ENCODE measurements around the gene SPNS3. TPM values are rescaled to one million over a fixed set of nuclear protein-coding genes. Genes with fewer than 3 reads are reported as not detected.

The SPNS3 gene
- total RNA-seq, 2 experiments from 2014 or later: 17.6 to 39.1 TPM

DNA sequence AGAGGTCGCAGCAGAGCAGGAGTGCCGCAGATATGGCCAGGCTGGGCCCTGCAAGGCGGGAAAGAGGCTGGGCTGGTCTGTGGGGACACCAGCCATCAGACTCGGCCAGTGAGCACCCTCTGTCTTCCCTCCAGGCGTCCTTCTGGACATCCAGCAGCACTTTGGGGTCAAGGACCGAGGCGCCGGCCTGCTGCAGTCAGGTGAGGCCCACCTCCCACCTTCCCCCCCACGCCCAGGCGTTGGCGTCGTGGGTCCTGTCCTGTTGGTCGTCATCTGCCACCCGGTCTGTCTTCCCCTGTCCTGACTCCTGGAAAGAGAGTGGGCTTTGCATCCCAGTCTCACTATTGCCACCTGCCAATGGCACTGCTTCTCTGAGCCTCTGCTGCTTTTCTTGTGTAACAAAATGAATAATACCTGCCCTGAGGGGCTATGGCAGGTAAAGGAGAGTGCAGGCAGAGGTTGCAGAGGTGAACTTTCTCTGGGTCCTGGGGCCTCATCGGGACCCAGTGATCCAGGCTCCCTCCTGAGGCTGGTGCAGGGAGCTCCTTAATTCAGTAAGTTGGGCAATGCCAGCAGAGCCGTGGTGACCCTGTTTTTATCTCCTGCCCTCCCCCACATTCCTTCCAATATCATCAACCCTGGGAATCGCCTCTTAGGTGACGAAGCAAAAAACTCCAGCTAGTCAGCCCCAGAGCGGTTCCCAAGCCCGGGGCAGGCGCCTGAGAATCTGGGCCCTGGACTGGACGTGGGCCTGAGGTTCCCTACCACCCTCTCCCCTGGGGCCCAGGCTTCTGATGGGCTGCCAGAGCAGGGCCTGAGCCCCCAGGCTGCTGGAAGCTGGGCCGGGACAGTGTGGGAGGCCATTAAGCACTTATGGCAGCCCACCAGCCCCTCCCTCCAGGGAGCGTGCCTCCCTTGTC, 79.6 kb downstream of the SPNS3 start:
- peaks cover 29% of the 10 kb centered on the region for H3K4me1 Mint-ChIP-seq
- DNase-seq (no peak), ATAC-seq (no peak)
- no peak overlapping the region for H3K27ac Mint-ChIP-seq
- no peaks in the 10 kb centered on the region for H3K36me3 Mint-ChIP-seq
- CTCF ChIA-PET: no interaction called here
- H3K4me3 Mint-ChIP-seq: no peak overlapping the region
- H3K9me3 Mint-ChIP-seq (ENCODE audit: low read depth): no peaks in the 10 kb centered on the region
- H3K27me3 Mint-ChIP-seq: peaks cover 2% of the 10 kb centered on the region

DNA sequence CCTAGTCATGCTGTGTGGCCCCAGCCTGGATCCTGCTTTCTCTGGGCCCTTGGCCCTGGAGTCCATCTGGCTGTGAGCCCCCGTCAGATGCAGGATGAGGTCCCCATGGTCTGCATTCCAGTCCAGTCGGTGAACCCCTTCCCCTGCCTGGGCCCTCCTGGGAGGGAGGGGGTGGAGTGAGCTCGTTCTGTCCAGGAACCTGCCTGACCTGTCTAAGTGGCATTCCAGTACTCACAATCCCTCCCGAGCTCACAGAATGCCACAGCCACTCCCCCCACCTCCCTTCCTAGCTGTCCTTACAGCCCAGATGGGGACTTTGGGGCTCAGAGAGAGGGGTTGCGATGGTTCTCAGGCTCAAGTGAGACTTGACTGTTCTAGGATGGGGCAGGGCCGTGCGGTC, 80.5 kb downstream of the SPNS3 start:
- Mint-ChIP-seq H3K27me3 (peaks cover 2% of the 10 kb centered on the region), H3K36me3 (no peaks in the 10 kb centered on the region), H3K4me3 (no peak overlapping the region), H3K27ac (no peak overlapping the region), H3K9me3 (ENCODE audit: low read depth) (no peaks in the 10 kb centered on the region), H3K4me1 (peaks cover 27% of the 10 kb centered on the region)
- no peak for DNase-seq
- ATAC-seq: no peak
- CTCF ChIA-PET: no interaction called here

DNA sequence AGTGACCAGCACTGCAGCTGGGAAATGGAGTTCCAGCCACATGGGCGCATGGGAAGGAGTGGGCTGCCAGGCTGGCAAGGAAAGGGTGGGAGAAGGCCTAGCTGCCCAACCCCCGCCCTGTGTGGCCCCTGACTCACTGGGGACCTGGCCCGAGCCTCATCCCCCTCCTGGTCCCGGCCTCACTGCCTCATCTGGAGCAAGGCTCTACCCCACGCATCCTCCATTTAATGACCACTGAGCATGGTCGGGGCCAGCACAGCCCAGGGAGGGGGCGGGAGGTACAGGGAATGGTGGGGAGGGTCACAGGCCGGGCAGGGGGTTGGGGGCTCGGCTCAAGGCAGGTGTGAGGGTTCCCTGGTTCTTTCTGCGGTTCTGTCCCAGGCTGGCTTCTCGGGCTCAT, 81.0 kb downstream of the SPNS3 start:
- no peak for ATAC-seq
- no peaks in the 10 kb centered on the region for H3K36me3 Mint-ChIP-seq
- H3K27me3 Mint-ChIP-seq: peaks cover 2% of the 10 kb centered on the region

DNA sequence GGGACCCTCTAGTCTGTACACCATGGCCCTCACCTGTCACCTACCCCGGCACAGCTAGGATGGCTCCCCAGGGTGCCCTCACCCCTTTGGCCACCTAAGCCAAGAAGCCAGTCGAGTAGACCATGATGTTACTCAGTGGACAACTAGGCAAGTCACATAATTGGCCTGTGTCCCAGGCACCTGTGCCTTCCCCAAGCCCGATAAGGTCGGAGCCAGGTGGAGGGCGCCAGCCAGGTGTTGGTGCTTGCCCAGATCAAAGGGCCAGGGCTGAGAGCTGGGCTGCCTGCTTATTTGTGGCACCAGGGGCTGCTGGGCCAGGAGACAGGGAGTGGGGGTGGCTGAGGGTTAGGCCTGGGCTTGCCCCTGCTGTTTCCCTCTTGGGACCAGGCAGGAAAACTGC, 81.8 kb downstream of the SPNS3 start:
- Mint-ChIP-seq H3K4me1 (peaks cover 14% of the 10 kb centered on the region), H3K9me3 (ENCODE audit: low read depth) (no peaks in the 10 kb centered on the region), H3K27me3 (peaks cover 2% of the 10 kb centered on the region), H3K36me3 (no peaks in the 10 kb centered on the region), H3K27ac (no peak overlapping the region), H3K4me3 (no peak overlapping the region)
- CTCF ChIA-PET: interaction anchor here (0.7 kb wide), 1 partner anchor 300 kb away, joined by 3 read pairs; no protein-coding TSS in a partner anchor
- ATAC-seq (no peak), DNase-seq (no peak)

More for the DNA sequence above, 81.0 kb downstream of the SPNS3 start:
- CTCF ChIA-PET: no interaction called here
- DNase-seq: no peak
- Mint-ChIP-seq H3K4me1 (peaks cover 22% of the 10 kb centered on the region), H3K27ac (no peak overlapping the region), H3K9me3 (ENCODE audit: low read depth) (no peaks in the 10 kb centered on the region), H3K4me3 (no peak overlapping the region)

DNA sequence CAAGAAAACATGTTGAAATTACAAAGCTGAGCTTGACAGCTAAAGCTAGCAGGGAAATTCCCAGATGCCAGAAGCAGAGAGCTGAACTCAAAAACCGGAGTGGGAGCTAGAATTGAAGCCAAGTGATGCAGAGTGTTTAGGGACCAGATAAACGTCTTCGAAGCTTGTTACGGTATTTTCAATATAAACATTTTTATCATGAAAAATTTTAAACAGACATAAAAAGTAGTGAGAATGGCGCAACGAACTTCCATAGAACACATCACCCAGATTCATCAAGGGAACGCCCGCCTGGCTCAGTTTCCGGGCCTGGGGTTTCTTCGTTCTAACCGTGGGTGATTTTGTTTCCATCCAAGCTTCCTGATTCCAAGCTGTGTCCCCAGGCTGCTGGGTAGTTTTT, 83.0 kb downstream of the SPNS3 start:
- Mint-ChIP-seq H3K27ac (no peak overlapping the region), H3K27me3 (peaks cover 2% of the 10 kb centered on the region), H3K9me3 (ENCODE audit: low read depth) (no peaks in the 10 kb centered on the region), H3K36me3 (no peaks in the 10 kb centered on the region), H3K4me1 (peaks cover 11% of the 10 kb centered on the region), H3K4me3 (no peak overlapping the region)
- ATAC-seq (no peak), DNase-seq (no peak)
- CTCF ChIA-PET: interaction anchor here (1.2 kb wide), 1 partner anchor 96 kb away, joined by 3 read pairs; no protein-coding TSS in a partner anchor

DNA sequence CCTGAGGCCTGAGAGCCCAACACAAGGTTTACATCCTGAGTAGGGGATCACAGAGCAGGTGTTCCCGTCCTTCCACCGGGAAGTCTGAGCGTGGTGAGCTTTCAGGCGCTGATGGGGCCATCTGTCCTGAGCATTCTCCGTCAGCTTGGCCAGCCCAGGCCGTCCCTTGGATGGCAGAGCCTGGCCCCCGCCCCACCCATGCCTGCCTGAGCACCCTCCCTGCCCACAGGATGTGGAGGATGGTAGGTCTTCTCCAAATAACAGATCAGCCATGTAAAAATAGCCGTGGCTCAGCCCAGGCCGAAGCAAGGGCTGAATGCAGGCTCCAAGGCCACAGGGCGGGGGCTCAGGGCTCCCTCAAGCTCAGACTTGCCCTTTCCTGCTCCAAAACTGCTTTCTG, 85.2 kb downstream of the SPNS3 start:
- ATAC-seq: no peak

DNA sequence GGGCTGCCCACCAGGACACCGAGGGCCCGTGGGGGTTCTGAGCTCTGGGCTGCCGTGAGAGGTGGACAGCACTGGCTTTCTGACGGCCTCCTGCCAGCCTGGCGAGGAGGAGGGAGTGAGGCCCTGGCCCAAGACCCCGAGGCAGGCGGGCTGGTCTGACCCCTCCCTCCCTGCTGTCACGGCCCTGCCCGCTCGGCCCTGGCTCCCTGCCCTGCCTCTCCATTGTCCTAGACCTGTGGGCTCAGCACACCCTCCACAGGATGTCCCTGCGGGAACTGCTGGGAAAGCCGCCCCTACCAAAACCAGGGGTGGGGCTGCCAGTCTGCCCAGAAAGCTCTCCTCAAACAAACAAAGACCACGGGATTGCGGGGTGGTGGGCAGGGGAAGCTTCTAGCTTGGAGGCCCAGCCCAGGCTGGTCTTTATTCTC, 85.6 kb downstream of the SPNS3 start:
- Mint-ChIP-seq H3K36me3 (no peaks in the 10 kb centered on the region), H3K27ac (no peak overlapping the region)
- no peak for ATAC-seq

More for the DNA sequence above, 85.2 kb downstream of the SPNS3 start:
- H3K27me3 Mint-ChIP-seq: peaks cover 2% of the 10 kb centered on the region
- CTCF ChIA-PET: interaction anchor here (1.4 to 1.6 kb wide), 2 partner anchors 20 to 98 kb away, joined by 3 to 6 read pairs; partner anchors contain the start of gene SPNS2
- peaks cover 11% of the 10 kb centered on the region for H3K4me1 Mint-ChIP-seq
- H3K27ac Mint-ChIP-seq: no peak overlapping the region
- H3K4me3 Mint-ChIP-seq: no peak overlapping the region
- H3K36me3 Mint-ChIP-seq: no peaks in the 10 kb centered on the region
- DNase-seq: no peak
- no peaks in the 10 kb centered on the region for H3K9me3 Mint-ChIP-seq (ENCODE audit: low read depth)

DNA sequence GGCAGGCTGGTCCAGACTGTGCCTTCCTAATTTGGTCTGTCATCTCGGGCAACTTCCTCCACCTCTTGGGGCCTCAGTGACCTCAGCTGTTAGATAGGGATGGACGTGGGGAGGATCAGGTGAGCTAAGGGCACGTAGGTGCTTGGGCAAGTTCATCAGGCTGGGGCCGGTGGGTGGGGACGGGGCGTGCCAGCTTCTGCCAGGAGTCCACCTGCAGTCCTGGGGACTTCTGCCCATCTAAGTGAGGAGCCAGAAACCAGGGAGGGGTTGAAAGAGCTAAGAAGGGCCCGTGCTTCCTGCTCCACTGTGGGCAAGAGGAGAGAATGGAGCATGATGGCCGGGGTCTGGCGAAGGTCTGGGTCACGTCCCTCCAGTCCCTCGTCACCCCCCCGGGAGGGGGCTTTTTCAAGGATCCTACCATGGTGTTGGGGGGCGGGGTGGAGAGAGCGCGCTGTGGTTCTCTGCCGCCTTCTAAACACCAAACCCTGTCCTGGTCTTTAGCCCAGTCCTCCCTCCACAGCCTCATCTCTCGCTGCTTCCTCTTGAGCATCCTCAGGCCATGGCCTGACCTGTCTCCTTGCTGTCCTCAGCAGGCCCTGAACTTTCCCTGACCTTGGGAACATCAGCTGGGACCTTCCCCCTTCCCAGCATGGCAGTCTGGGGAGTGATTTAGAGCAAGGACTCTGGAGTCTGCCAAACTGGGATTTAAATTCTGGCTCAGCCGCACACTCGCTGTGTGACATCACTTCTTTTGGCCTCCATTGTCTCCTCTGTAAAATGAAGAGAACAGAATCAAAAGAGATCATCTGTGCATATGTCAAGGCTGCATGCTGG, 86.5 kb downstream of the SPNS3 start:
- Mint-ChIP-seq H3K27me3 (peaks cover 2% of the 10 kb centered on the region), H3K9me3 (ENCODE audit: low read depth) (no peaks in the 10 kb centered on the region), H3K4me1 (peaks cover 11% of the 10 kb centered on the region), H3K27ac (no peak overlapping the region), H3K4me3 (no peak overlapping the region), H3K36me3 (no peaks in the 10 kb centered on the region)
- DNase-seq (no peak), ATAC-seq (no peak)
- CTCF ChIA-PET: no interaction called here

More for the DNA sequence above, 85.6 kb downstream of the SPNS3 start:
- no peak for DNase-seq
- Mint-ChIP-seq H3K9me3 (ENCODE audit: low read depth) (no peaks in the 10 kb centered on the region), H3K4me3 (no peak overlapping the region), H3K27me3 (peaks cover 2% of the 10 kb centered on the region), H3K4me1 (peaks cover 11% of the 10 kb centered on the region)
- CTCF ChIA-PET: interaction anchor here (1.6 kb wide), 1 partner anchor 99 kb away, joined by 6 read pairs; no protein-coding TSS in a partner anchor

DNA sequence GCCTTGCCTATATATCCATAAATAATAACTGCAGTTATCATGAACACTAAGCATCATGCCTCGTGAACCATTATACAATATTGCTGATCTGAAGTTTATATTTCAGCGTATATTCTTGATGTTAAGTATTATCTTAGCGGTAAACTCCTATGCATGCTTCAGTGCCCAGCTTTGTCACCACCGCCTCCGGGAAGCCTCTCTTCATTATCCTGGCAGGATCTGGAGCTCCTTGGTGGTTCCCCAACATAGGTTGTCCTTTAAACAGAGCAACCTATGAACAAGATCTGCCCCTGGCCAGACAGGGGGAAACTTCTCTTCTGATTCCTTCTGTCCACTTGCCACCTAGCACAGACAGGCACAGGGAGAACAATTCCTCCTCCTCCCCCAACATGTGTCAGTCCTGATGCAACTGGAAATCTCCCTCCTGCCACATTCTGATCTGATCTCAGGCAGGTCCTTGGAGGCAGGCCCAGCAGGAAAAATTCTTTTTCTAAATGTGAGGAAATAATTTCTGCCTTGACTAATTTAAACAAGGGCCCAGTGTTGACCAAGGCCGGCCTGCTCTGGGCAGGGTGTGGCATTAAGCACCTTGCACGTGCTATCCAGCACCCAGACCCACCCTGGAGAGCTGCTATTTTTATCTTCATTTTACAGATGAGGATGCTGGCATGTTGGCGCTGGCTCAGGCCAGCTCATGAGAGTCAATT, 87.3 kb downstream of the SPNS3 start:
- H3K4me1 Mint-ChIP-seq: peaks cover 11% of the 10 kb centered on the region
- CTCF ChIA-PET: no interaction called here
- H3K27ac Mint-ChIP-seq: no peak overlapping the region
- H3K9me3 Mint-ChIP-seq (ENCODE audit: low read depth): no peaks in the 10 kb centered on the region
- ATAC-seq (no peak), DNase-seq (no peak)
- H3K4me3 Mint-ChIP-seq: no peak overlapping the region
- H3K27me3 Mint-ChIP-seq: peaks cover 6% of the 10 kb centered on the region
- H3K36me3 Mint-ChIP-seq: no peaks in the 10 kb centered on the region

DNA sequence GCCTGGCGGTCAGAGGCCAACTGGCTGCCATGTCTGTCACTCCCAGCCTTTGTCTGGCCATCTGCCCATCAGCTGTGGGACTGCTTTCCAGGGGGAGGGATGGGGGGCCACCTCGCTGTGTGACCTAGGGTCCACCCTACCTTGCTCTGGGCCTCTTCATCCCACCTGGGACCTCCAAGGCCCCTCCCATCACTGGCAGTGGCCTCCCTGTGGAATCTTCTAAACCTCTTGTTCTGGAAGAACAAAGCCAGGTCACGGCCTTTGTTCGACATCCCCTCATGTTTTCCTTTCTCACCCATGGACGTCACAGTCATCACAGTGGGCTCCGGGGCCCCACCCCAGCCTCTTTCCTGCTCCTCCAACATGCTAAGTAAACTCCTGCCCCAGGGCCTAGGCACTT, 88.9 kb downstream of the SPNS3 start:
- Mint-ChIP-seq H3K27me3 (peaks cover 12% of the 10 kb centered on the region), H3K9me3 (ENCODE audit: low read depth) (no peaks in the 10 kb centered on the region), H3K4me3 (no peak overlapping the region), H3K36me3 (no peaks in the 10 kb centered on the region), H3K27ac (no peak overlapping the region), H3K4me1 (peaks cover 11% of the 10 kb centered on the region)
- CTCF ChIA-PET: no interaction called here
- ATAC-seq (no peak), DNase-seq (no peak)

DNA sequence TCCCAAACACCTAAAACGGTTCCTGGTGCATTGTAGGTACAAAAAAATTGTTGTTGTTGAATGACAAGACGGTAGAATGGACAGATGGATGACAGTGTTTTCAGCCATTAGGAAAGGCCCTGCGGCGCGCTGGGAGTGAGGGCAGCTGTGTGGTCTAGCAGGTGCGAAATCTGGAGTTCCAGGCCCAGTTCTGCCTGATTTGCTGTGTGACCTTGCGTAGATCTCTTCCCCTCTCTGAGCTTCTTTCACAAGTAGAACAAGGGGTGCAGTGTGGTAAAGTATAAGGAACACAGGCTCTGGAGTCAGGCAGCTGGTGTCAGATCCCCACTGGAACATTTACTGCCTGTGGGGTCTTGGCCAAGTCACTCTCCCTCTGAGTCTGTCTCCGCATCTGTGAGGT, 90.2 kb downstream of the SPNS3 start:
- H3K9me3 Mint-ChIP-seq (ENCODE audit: low read depth): no peaks in the 10 kb centered on the region
- DNase-seq (no peak), ATAC-seq (no peak)
- H3K27ac Mint-ChIP-seq: no peak overlapping the region
- no peak overlapping the region for H3K4me3 Mint-ChIP-seq
- peaks cover under 1% of the 10 kb centered on the region for H3K4me1 Mint-ChIP-seq
- H3K27me3 Mint-ChIP-seq: peaks cover 10% of the 10 kb centered on the region
- no peaks in the 10 kb centered on the region for H3K36me3 Mint-ChIP-seq
- CTCF ChIA-PET: interaction anchor here (0.6 kb wide), 1 partner anchor 24 kb away, joined by 3 read pairs; no protein-coding TSS in a partner anchor

DNA sequence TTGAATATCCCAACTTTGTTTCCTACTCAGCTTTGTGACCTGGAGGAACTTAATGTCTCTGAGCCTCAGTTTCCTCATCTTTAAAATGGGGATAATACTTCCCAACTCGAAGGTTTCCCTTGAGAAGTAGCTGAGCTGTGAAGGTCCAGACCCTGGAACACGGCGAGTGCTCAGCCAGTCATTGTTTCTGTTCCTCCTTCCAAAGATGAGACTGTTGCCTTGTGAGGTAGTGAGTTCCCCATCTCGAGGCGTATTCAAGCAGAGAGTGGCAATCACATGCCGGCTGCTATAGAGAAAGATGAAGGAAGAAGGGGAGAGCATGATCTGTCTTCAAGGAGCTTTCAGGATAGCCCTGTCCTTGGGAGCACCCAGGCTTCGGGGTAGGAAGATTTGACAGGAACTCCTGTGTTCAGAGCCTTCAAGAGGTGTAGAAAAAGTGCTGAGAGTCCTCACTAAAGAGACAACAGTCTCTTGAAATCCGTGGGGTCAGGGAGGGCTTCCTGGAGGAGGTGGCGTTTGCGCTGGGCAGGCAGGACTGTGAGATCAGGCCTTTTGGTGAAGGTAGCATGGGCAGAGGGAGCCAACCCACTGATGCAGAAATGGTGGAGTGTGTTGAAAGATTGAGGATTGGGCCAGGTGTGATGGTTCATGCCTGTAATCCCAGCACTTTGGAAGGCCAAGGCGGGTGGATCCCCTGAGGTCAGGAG, 92.1 kb downstream of the SPNS3 start:
- H3K27ac Mint-ChIP-seq: no peak overlapping the region
- CTCF ChIA-PET: no interaction called here
- ATAC-seq: no peak
- H3K27me3 Mint-ChIP-seq: peaks cover 13% of the 10 kb centered on the region
- DNase-seq: no peak
- no peaks in the 10 kb centered on the region for H3K36me3 Mint-ChIP-seq
- H3K4me3 Mint-ChIP-seq: no peak overlapping the region
- no peaks in the 10 kb centered on the region for H3K4me1 Mint-ChIP-seq
- no peaks in the 10 kb centered on the region for H3K9me3 Mint-ChIP-seq (ENCODE audit: low read depth)

Data from activated CD8-positive, alpha-beta memory T cell treated with anti-CD3 and anti-CD28 coated beads, Interleukin-2, amount 10 ng/mL, durations not matched to agents 7 days and 5 days (primary cell).